EL (cell line): ENCODE results near the gene C17orf50.

ENCODE experiments used
- DNase-seq: peaks from one replicate; pipeline ENCODE4 v3.0.0-alpha.2; 2016

C17orf50 gene

GRCh38 chr17:35735036-35735805 is 25.5 kb upstream of the C17orf50 start:
- DNase-seq = no peak

GRCh38 chr17:35736236-35736635 is 24.5 kb upstream of the C17orf50 start:
- DNase-seq = no peak

- no peak for DNase-seq
Measured at GRCh38 chr17:35738519-35739133, 22.1 kb upstream of the C17orf50 start.

GRCh38 chr17:35740216-35740615 is 20.5 kb upstream of the C17orf50 start:
- DNase-seq = no peak

GRCh38 chr17:35740997-35741931 is 19.4 kb upstream of the C17orf50 start:
- DNase-seq = no peak

GRCh38 chr17:35742496-35742895 is 18.2 kb upstream of the C17orf50 start:
- DNase-seq = no peak

GRCh38 chr17:35742896-35743477 is 17.7 kb upstream of the C17orf50 start:
- DNase-seq = no peak

- peak; percentile 40 for DNase-seq
Measured at GRCh38 chr17:35743626-35744328, 16.9 kb upstream of the C17orf50 start.

GRCh38 chr17:35744830-35745229 is 15.9 kb upstream of the C17orf50 start:
- DNase-seq = no peak

GRCh38 chr17:35745246-35745645 is 15.4 kb upstream of the C17orf50 start:
- DNase-seq = no peak

- no peak for DNase-seq
Measured at GRCh38 chr17:35745749-35746320, 14.9 kb upstream of the C17orf50 start.

GRCh38 chr17:35747540-35748017 is 13.1 kb upstream of the C17orf50 start:
- DNase-seq = peak; percentile 78

GRCh38 chr17:35748341-35748841 is 12.3 kb upstream of the C17orf50 start:
- DNase-seq = peak; percentile 43

- DNase-seq = no peak
Measured at GRCh38 chr17:35748979-35749378, 11.7 kb upstream of the C17orf50 start.

- DNase-seq = peak; percentile 39
Measured at GRCh38 chr17:35749560-35750412, 10.9 kb upstream of the C17orf50 start.

GRCh38 chr17:35750526-35751395 is 9.9 kb upstream of the C17orf50 start:
- peak; percentile 23 for DNase-seq

- DNase-seq = peak; percentile 38
Measured at GRCh38 chr17:35751541-35751940, 9.1 kb upstream of the C17orf50 start.

GRCh38 chr17:35752471-35752870 is 8.2 kb upstream of the C17orf50 start:
- no peak for DNase-seq

- no peak for DNase-seq
Measured at GRCh38 chr17:35752945-35753764, 7.5 kb upstream of the C17orf50 start, which contains the start of gene GAS2L2. GAS2L2 (minus strand) TSS chr17:35753239; CDS start chr17:35752850, 389 bp downstream.
